NB4 (cell line): ENCODE data around the gene TBL1XR1.

Experiments used
- MAX ChIP-seq: IDR thresholded peaks from 2 replicates; pipeline ENCODE4 v1.6.1; 2011; ENCODE audit warnings: low read depth, low read length
- POLR2A ChIP-seq: IDR thresholded peaks from 2 replicates; pipeline ENCODE4 v1.6.1; 2011; ENCODE audit warnings: mild to moderate bottlenecking; ENCODE audit not compliant: insufficient read length; ENCODE audit errors: extremely low read depth
- TF ChIP-seq, protein P1 (sequence below): IDR thresholded peaks from one replicate; pipeline ENCODE4 v1.5.1; 2012; ENCODE audit warnings: low read depth, low read length

DNA sequence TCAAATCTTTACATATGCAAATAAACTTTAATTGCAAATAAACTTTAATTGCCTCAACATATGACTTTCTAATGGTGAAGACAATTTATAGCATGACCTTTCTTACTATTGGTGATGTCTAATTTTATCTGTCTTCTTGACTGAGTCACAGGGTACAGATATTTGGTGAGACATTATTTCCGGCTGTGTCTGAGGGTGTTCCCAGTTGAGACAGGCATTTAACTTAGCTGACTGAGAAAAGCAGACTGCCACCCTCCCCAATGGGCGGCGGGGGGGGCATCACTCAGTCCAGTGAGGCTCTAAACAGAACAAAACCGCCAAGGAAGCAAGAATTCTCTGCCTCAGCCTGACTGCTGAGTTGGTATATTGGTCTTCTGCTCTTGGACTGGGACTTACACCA lies 160.0 kb downstream of the TBL1XR1 start:
- TF ChIP-seq, protein P1, sequence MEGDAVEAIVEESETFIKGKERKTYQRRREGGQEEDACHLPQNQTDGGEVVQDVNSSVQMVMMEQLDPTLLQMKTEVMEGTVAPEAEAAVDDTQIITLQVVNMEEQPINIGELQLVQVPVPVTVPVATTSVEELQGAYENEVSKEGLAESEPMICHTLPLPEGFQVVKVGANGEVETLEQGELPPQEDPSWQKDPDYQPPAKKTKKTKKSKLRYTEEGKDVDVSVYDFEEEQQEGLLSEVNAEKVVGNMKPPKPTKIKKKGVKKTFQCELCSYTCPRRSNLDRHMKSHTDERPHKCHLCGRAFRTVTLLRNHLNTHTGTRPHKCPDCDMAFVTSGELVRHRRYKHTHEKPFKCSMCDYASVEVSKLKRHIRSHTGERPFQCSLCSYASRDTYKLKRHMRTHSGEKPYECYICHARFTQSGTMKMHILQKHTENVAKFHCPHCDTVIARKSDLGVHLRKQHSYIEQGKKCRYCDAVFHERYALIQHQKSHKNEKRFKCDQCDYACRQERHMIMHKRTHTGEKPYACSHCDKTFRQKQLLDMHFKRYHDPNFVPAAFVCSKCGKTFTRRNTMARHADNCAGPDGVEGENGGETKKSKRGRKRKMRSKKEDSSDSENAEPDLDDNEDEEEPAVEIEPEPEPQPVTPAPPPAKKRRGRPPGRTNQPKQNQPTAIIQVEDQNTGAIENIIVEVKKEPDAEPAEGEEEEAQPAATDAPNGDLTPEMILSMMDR, result no peak
- TF ChIP-seq POLR2A, result no peak
- no peak for TF ChIP-seq MAX
